T-helper 1 cell treated with Interleukin-12 subunit alpha and Interleukin-12 subunit beta and Interleukin-4 antibody, amounts not matched to agents 30 μg/mL and 1 μg/mL, for 36 hours (primary cell): ENCODE measurements around the gene TNFAIP8L3.
"Not testable (repeated sequence)": the region's sequence is repeated elsewhere in the genome, so short reads cannot be mapped to it uniquely, and the experiment has no call there.

Experiments used
- H3K27ac Mint-ChIP-seq: one replicate; pipeline ENCODE4 v1.8.0; 2021; ENCODE audit warnings: mild to moderate bottlenecking, mixed read lengths
- H3K27me3 Mint-ChIP-seq: one replicate; pipeline ENCODE4 v1.8.0; 2021; ENCODE audit warnings: low read depth, mixed read lengths
- H3K36me3 Mint-ChIP-seq: one replicate; pipeline ENCODE4 v1.8.0; 2021; ENCODE audit warnings: low read depth, mixed read lengths
- H3K4me1 Mint-ChIP-seq: one replicate; pipeline ENCODE4 v1.8.0; 2021; ENCODE audit warnings: low read depth, mixed read lengths
- H3K4me3 Mint-ChIP-seq: one replicate; pipeline ENCODE4 v1.8.0; 2021; ENCODE audit warnings: mild to moderate bottlenecking, moderate library complexity, mixed read lengths
- H3K9me3 Mint-ChIP-seq: one replicate; pipeline ENCODE4 v1.8.0; 2021; ENCODE audit warnings: mixed read lengths

Gene TNFAIP8L3

DNA sequence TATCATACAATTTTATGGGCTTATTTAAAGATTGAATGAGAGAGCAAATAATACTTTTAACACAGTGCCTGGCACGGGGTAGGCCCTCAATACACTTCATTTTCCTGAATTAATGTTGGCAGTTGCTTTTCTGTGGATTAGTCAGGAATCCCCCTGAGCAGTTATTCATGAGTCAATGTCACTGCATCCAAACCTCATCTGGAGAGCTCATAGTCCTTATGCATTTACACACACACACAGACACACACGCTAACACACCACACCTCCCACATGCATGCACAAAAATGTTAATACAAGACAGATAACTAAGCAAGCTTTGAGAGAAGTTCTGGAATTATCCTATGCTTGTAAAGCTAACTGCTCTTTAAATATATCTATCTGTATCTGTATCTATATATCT is 34.0 kb upstream of the TNFAIP8L3 start:
- H3K27ac Mint-ChIP-seq = no peak overlapping the region
- no peak overlapping the region for H3K4me3 Mint-ChIP-seq
- H3K36me3 Mint-ChIP-seq = no peaks in the 10 kb centered on the region
- peaks cover 8% of the 10 kb centered on the region for H3K4me1 Mint-ChIP-seq
- no peaks in the 10 kb centered on the region for H3K9me3 Mint-ChIP-seq
- peaks cover 18% of the 10 kb centered on the region for H3K27me3 Mint-ChIP-seq

DNA sequence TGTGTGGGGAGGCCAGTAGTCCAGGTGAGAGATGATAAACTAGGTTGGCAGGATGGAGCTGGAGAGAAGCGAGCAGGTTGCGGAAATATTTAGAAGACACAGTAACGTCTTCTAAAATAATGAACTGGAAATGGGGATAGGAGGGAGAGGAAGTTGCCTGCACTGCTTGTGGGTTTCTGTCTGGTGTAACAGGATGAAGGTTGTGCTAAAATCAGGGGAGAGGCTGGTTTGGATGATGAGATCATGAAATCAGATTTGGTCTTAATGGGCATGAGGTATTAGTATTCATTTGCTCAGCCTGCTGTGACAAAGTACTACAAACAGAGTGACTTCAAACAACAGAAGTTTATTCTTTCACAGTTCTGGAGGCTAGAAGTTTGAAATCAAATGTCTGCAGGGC is 32.1 kb upstream of the TNFAIP8L3 start:
- peaks cover 23% of the 10 kb centered on the region for H3K27me3 Mint-ChIP-seq
- H3K4me1 Mint-ChIP-seq = peaks cover 8% of the 10 kb centered on the region
- H3K4me3 Mint-ChIP-seq = no peak overlapping the region
- H3K9me3 Mint-ChIP-seq = no peaks in the 10 kb centered on the region
- no peak overlapping the region for H3K27ac Mint-ChIP-seq
- H3K36me3 Mint-ChIP-seq = no peaks in the 10 kb centered on the region

DNA sequence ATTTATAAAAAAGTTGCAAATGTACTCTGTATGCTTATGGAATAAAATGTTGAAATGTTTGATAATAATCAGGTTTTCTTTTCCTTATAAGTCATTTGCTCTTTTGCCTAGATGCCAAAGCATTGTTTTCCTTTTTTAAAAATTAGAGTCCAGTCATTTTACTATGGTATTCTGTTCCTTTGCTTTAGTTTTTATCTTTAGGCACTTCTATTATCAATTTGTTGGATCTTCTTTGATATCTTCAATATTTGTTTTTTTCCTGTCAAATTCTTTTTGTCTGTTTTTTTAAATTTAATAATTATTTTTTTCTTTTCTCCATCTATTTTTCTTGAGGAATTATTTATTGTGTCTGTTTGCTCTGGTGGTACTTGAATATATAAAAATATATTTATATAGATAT is 28.3 kb upstream of the TNFAIP8L3 start:
- H3K27ac Mint-ChIP-seq, H3K36me3 Mint-ChIP-seq, H3K4me1 Mint-ChIP-seq, H3K9me3 Mint-ChIP-seq, H3K4me3 Mint-ChIP-seq: not testable (repeated sequence)
- peaks cover 30% of the 10 kb centered on the region for H3K27me3 Mint-ChIP-seq

DNA sequence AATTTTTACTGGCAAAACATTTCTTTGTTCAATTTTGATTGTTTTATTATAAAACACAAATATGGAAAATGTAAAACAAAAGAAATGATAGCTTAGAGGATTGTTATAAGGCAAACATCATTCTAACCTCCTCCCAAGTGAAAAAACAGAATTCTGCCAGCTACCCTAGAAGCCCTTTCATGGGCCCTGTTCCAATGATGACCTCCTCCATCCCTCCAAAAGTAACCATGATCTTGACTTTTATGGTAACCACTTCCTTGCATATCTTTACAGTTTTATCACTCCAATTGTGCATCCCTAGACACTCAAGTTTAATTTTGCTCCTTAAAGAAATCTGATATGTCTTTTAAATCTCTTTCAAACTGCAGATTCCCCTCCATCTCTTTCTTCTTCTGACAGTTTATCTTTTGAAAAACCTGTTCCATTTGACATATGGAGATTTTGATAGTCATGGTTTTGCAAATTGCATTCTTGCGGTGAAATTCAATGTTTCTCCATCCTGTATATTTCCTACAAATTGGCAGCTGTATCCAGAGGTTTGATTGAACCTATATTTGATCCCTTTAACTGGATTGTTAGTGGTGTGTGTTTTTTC is 27.0 kb upstream of the TNFAIP8L3 start:
- no peak overlapping the region for H3K27ac Mint-ChIP-seq
- H3K4me3 Mint-ChIP-seq = no peak overlapping the region
- H3K9me3 Mint-ChIP-seq = peaks cover 3% of the 10 kb centered on the region
- H3K36me3 Mint-ChIP-seq = no peaks in the 10 kb centered on the region
- H3K27me3 Mint-ChIP-seq = peaks cover 32% of the 10 kb centered on the region
- H3K4me1 Mint-ChIP-seq = peaks cover 6% of the 10 kb centered on the region

DNA sequence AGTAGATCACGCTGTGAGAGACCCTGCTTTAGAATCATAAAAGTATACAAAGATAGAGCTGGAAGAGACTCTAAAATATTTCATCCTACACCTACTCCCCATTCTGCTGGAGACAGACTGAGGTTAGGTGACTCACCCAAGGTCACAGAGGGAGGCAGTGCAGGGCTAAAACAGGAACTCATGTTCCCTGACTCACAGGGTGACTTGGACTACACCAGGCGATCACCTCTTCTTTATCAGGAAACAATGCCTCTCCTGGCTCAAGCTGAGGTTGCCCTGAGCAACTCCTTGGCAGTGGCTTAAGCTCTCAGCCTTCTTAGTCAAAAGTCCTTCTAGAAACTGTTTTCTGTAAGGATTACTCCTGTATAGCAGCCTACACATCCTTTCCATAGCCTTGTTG is 26.4 kb upstream of the TNFAIP8L3 start:
- Mint-ChIP-seq H3K4me1 (peaks cover 2% of the 10 kb centered on the region), H3K36me3 (no peaks in the 10 kb centered on the region), H3K4me3 (no peak overlapping the region), H3K27ac (no peak overlapping the region), H3K27me3 (peaks cover 27% of the 10 kb centered on the region), H3K9me3 (peaks cover 3% of the 10 kb centered on the region)

DNA sequence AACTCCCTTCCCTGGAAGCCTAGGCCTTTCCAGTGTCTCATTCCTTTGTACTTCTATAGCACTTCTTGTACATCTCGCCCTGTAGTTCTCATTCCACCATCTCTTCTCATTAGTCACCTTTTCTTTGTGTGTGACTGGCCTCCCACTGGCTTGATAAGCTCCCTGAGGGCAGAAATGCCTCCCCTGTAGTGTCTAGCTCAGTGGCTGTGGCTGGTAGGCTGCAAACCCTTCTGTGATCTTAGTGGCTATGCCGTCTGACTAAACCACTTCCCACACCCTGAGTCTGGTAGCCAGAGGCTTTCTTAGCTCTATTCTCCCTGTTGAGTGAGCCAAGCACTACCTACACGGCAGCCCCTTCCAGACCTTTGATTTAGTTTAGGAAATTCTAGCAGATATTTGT is 24.4 kb upstream of the TNFAIP8L3 start:
- Mint-ChIP-seq H3K4me1 (no peaks in the 10 kb centered on the region), H3K27ac (no peak overlapping the region), H3K36me3 (no peaks in the 10 kb centered on the region), H3K27me3 (peaks cover 19% of the 10 kb centered on the region), H3K9me3 (peaks cover 3% of the 10 kb centered on the region), H3K4me3 (no peak overlapping the region)

DNA sequence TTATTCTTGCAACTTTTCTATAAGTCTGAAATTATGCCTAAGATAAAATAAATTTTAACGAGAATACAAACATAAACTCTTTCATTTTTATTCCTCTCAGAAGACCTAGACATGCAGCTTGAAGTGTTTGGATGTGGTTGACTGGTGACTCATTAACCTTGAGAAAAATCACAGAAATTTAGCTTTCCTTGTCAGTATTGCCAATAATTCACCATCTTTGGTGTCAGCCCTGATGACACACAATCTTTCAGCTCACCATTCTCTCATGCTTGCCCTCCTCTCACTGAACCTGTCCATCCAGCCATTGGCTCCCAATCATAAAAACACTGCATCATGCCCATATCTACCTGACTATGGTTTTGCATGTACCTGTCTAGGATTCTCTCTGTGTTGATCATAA is 22.6 kb upstream of the TNFAIP8L3 start:
- Mint-ChIP-seq H3K9me3 (peaks cover 3% of the 10 kb centered on the region), H3K27me3 (peaks cover 21% of the 10 kb centered on the region), H3K4me3 (no peak overlapping the region), H3K27ac (no peak overlapping the region), H3K4me1 (no peaks in the 10 kb centered on the region), H3K36me3 (no peaks in the 10 kb centered on the region)

DNA sequence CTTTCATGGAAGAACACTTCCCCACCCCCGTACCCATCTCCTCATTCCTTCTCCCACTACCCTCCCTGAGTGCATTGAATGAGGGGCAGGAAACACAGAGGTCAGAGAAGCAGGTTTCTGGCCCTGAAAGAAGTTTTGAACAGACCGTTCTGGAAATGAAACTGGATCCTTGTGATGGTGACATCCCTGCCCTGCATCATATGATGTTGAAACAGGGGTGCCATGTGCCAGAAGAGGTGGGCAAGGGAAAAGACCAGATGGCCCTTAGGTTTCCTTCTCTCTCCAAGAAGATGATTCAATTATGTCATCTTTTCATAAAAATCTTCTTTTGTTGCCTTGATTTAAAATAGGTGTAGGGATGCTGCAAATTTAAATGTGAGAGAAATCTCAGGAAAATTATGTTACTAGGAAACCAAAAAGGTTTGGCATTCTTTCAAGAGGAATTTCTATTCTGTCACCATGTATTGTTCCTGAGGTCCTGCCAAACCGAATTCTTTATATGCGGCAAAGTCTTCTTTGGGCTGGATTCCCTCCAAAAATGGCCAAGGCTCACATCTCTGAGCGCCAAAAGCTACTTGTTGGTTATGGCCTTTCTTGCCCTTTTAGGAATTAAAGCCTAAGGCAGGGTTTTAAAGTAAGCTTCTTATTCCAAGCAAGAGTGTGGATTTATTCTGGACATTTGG is 19.9 kb upstream of the TNFAIP8L3 start:
- Mint-ChIP-seq H3K9me3 (peaks cover 3% of the 10 kb centered on the region), H3K4me3 (no peak overlapping the region), H3K36me3 (no peaks in the 10 kb centered on the region), H3K27me3 (peaks cover 13% of the 10 kb centered on the region), H3K27ac (no peak overlapping the region), H3K4me1 (no peaks in the 10 kb centered on the region)

DNA sequence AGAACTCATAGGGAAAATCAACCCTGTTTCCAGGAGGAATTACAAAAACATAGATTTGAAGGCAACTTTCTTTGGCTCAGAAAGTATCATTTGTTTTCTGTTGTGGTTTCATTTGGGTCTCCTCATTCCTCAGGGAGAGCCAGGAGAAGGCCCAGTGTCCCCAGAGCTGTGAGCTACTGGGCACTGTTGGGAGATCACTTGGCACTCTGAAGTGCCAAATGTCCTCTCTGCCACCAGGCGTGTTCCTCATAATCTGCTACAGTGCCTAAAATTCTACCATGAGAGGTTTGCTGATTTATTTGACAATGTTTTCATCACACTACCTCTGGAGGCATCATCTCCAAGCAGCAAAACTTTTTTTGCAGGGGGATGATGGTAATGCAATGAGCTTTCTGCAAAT is 17.4 kb upstream of the TNFAIP8L3 start:
- no peak overlapping the region for H3K27ac Mint-ChIP-seq
- no peak overlapping the region for H3K4me3 Mint-ChIP-seq
- H3K4me1 Mint-ChIP-seq = no peaks in the 10 kb centered on the region

DNA sequence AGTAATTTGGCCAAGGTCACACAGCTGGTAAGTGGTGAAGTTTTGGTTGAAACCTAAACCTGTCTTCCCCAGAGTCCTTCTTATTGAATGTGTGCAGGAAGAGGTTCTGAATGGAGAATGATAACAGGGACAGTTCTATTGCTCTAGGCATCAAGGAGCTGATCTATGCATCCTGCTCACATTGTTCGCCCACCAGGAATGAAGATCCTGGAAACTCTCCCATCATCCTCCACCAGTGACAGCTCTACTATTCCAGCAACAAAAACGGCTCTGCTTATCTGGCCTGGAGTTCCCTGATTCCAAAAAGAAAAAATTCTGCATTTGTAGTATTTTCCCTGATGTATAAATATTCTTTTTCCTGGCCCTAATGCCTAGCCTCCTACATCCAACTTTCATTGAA is 16.4 kb upstream of the TNFAIP8L3 start:
- Mint-ChIP-seq H3K9me3 (no peaks in the 10 kb centered on the region), H3K4me1 (no peaks in the 10 kb centered on the region), H3K27ac (no peak overlapping the region), H3K4me3 (no peak overlapping the region), H3K36me3 (no peaks in the 10 kb centered on the region), H3K27me3 (peaks cover 14% of the 10 kb centered on the region)

More for the DNA sequence above, 17.4 kb upstream of the TNFAIP8L3 start:
- Mint-ChIP-seq H3K36me3 (no peaks in the 10 kb centered on the region), H3K27me3 (peaks cover 13% of the 10 kb centered on the region), H3K9me3 (no peaks in the 10 kb centered on the region)

DNA sequence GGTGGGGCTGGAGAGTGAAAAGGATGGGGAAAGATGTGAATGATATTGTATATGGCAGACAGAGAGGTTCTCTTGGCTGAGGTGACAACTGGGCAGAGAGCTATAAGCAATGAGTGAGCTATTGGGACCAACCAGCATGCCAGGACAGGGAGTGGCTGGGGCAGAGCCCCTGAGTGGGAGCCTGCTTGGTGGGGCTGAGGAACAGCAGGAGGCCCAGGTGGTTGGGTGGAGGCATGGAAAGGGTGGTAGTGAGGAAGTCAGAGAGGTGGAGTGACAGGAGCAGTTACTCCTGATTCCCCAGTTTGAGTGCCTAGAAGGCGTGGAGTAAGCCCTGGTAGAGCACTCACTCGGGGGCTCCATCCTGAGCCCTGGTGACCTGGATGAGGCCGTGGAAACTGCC is 15.5 kb upstream of the TNFAIP8L3 start:
- H3K9me3 Mint-ChIP-seq = no peaks in the 10 kb centered on the region
- H3K27me3 Mint-ChIP-seq = peaks cover 19% of the 10 kb centered on the region
- H3K4me1 Mint-ChIP-seq = no peaks in the 10 kb centered on the region
- no peaks in the 10 kb centered on the region for H3K36me3 Mint-ChIP-seq
- no peak overlapping the region for H3K27ac Mint-ChIP-seq
- no peak overlapping the region for H3K4me3 Mint-ChIP-seq

DNA sequence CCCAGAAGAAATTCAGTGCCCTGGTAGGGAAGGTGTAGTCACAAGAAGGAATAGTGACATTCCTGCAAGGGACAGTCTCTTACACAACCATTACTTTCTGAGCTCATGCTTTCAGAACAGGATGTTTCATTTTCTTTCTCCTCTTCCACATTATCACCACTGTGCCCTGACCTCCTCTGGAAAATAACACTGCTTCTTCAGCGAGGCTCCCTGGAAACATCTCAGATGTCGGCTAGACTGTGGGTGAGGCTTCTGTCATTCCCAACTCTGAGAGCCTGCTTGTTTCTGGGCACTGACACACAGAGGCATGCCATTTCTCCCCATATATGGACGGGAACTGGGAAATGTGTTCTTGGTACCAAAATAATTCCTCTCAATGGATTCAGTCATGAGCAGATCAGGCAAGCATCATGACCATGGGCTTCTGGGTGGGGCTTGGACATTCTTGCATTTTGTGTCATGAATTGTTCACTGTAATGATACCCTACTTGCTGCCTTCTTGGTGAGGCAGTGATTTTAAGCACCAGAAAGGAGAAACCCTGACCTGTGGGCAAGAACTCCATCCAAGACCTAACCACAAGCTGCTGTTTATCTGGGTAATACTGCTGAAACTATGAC is 14.3 kb upstream of the TNFAIP8L3 start:
- no peak overlapping the region for H3K4me3 Mint-ChIP-seq
- no peaks in the 10 kb centered on the region for H3K36me3 Mint-ChIP-seq
- peaks cover 29% of the 10 kb centered on the region for H3K27me3 Mint-ChIP-seq
- no peaks in the 10 kb centered on the region for H3K9me3 Mint-ChIP-seq
- no peaks in the 10 kb centered on the region for H3K4me1 Mint-ChIP-seq
- H3K27ac Mint-ChIP-seq = no peak overlapping the region

DNA sequence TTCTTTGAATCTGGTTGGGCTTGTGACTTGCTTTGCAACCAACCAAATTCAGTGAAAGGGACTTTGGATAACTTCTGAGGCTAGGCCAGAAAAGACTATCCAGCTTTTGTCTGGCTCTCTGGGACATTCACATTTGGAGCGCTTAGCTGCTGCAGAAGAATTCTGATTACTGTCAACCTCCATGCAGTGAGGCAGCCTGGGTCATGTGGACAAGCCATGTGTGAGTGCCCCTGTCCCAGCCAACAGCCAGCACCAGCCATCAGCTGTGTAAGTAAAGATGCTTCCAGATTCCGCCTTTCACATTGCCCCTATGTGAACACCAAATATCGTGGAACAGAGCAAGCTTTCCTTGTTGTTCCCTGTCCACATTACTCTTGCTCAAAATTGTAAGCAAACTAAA is 12.9 kb upstream of the TNFAIP8L3 start:
- Mint-ChIP-seq H3K27ac (no peak overlapping the region), H3K27me3 (peaks cover 39% of the 10 kb centered on the region), H3K36me3 (no peaks in the 10 kb centered on the region), H3K4me1 (no peaks in the 10 kb centered on the region), H3K9me3 (no peaks in the 10 kb centered on the region), H3K4me3 (no peak overlapping the region)

DNA sequence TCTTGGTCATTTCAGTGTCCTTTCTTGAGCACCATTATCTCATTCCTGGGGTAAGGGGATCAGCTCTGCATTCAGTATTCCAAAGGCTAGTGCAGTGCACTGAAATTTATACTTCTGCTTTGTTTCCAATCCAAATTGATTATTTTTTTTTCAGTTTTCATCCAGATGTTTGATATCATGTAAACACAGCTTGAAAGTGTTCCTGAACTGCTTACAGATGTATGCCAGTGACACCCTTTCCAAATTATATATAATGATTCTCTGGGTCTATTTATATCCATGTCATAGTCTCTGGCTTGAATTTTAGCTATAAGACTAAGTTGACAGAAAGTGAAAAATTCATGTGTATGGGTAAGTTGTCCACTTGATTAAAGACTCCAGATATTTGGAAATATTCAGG is 11.8 kb upstream of the TNFAIP8L3 start:
- peaks cover 40% of the 10 kb centered on the region for H3K27me3 Mint-ChIP-seq
- H3K27ac Mint-ChIP-seq = no peak overlapping the region
- H3K4me1 Mint-ChIP-seq = no peaks in the 10 kb centered on the region
- no peaks in the 10 kb centered on the region for H3K9me3 Mint-ChIP-seq
- no peak overlapping the region for H3K4me3 Mint-ChIP-seq
- no peaks in the 10 kb centered on the region for H3K36me3 Mint-ChIP-seq

DNA sequence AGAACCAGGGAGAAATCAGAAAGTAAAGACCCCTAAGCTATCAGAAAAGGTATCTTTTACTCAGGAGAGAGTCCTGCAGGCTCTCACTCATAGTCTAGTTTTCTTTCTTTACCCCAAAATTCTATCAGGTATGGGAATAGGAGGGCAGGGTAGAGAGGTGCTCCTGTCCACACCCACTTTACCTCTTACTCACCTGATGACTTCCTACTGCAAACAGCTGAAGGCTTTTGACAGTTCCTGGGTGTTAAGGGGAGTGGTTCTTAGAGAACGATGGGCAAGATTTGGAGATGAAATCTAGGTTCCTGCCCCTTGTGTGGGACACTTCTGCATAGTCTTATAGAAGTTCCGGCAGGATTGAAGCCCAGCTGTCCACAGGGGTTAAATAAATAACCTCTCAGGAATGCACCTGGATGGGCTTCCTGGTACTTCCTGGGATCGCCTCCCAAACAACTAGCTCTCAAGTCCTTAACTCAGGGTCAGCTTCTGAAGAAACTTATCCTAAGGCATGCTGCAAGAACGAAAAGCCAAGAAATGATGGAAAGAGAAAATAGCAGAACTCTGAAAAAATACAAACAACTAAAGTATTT is 10.8 kb upstream of the TNFAIP8L3 start:
- peaks cover 42% of the 10 kb centered on the region for H3K27me3 Mint-ChIP-seq
- H3K4me1 Mint-ChIP-seq = no peaks in the 10 kb centered on the region
- no peak overlapping the region for H3K27ac Mint-ChIP-seq
- H3K9me3 Mint-ChIP-seq = no peaks in the 10 kb centered on the region
- H3K4me3 Mint-ChIP-seq = no peak overlapping the region
- no peaks in the 10 kb centered on the region for H3K36me3 Mint-ChIP-seq
